Right cardiac atrium (tissue), 5 donors: ENCODE results near the gene SCO2. TPM values are rescaled to one million over a fixed set of nuclear protein-coding genes. Genes with fewer than 3 reads are reported as not detected.

Experiments
- ATAC-seq, 2 donors: fragments of 200-7000 bp; cut with Tn5 transposase; one replicate each; pipeline versions ENCODE4 v1.8.0 to v1.9.1; 2020; ENCODE audit warnings: moderate library complexity in 2 of 2, mild to moderate bottlenecking in 1 of 2
- DNase-seq, 3 donors: peaks; one replicate each; pipeline ENCODE4 v3.0.0-alpha.2; 2020
- H3K27ac ChIP-seq: one replicate; pipeline ENCODE4 v1.5.1; 2013; ENCODE audit warnings: mild to moderate bottlenecking, low read length, control low read depth, moderate library complexity
- H3K27me3 ChIP-seq: one replicate; pipeline ENCODE4 v1.6.1; 2013; ENCODE audit not compliant: control insufficient read depth, insufficient read depth
- H3K4me1 ChIP-seq: one replicate; pipeline ENCODE4 v1.6.1; 2013; ENCODE audit warnings: low read length; ENCODE audit not compliant: control insufficient read depth, insufficient read depth
- H3K4me3 ChIP-seq: one replicate; pipeline ENCODE4 v1.5.1; 2013; ENCODE audit warnings: low read length, control low read depth
- H3K9me3 ChIP-seq: one replicate; pipeline ENCODE4 v1.6.1; 2013; ENCODE audit warnings: low read length; ENCODE audit not compliant: control insufficient read depth
- WGBS: extraction: QIAGEN DNeasy Blood & Tissue Kit; methylation state at CpG from one replicate; pipeline ENCODE4 v1.1.7; 2013; 5-methylcytosine and 5-hydroxymethylcytosine counted together
- intact Hi-C, 4 donors: fragments of 100-400 bp; cut with DNase I; formaldehyde crosslinking; loops; one replicate each; pipeline versions ENCODE4 v1.11.0 to v1.14.0; 2022 to 2023
- polyA plus RNA-seq: library from polyadenylated mRNA; stranded (reverse); fragments of 200-250 nt; gene quantifications from one replicate; pipeline ENCODE4 v1.2.3, GENCODE V29; 2013
- total RNA-seq, 4 donors: library from RNA; stranded (reverse); fragmentation: NEBNext Ultra II Directional; extraction: Animal tissue kit (Norgen Biotek cat#: 25700); gene quantifications; one replicate each; pipeline ENCODE4 v1.2.1, GENCODE V29; 2021
- donor health status: healthy with polysubstance abuse.
- donor health status: DM: no; HTN: yes; CAD: no.
- donor health status: DM: no; HTN: no; CAD: no.
- donor health status: DM: no; HTN: yes; CAD: no; lungs with severe emphysema.
- donor health status: DM: yes; HTN: yes; CAD: no.

The SCO2 gene
- total and polyA plus RNA-seq, 5 donors = 1.4 to 2.2 TPM; not detected in 3

DNA sequence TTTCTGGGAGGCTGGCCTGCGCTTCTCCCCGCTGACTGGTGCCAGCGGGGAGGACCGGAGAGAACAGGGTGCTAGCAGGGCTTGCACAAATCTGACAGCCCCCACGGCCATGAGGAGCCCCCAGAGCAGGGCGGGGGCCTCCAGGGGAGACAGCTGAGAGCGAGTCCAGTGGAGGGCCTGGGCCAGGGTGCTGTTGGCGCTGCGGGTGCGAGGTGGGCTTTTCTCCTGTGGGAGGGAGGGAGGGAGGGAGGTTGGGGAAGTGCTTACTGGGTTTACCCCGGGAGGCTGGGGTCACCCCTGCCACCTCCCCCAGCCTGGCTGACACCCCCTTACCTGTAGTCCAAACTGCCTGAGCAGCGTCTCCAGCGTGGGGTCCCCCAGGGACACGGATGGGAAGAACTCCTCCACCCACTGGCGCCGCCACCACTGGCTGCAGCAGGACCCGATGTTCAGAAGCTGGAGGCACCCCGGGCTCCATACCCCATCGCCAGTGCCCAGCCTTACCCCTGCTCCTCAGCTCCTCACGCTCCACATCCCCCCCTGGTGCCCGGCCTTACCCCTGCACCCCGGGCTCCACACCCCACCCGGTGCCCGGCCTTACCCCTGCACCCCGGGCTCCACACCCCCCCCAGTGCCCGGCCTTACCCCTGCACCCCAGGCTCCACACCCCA lies 21.8 kb downstream of the SCO2 start:
- DNase-seq = peak in 2 of 3 donors; percentile 53 to 71
- intact Hi-C loops = loop anchor here in 2 of 4 donors (10.0 kb wide), 2 partner anchors 259 to 269 kb away; partner anchors contain the start of gene TUBGCP6 (in 1 of the 2)
- H3K27ac ChIP-seq = no peak overlapping the region
- no peaks in the 10 kb centered on the region for H3K9me3 ChIP-seq
- no peak for ATAC-seq
- H3K4me1 ChIP-seq = no peaks in the 10 kb centered on the region
- no peaks in the 10 kb centered on the region for H3K27me3 ChIP-seq
- WGBS = 85% methylated on average over 25 of the region's 26 CpGs
- H3K4me3 ChIP-seq = no peak overlapping the region

DNA sequence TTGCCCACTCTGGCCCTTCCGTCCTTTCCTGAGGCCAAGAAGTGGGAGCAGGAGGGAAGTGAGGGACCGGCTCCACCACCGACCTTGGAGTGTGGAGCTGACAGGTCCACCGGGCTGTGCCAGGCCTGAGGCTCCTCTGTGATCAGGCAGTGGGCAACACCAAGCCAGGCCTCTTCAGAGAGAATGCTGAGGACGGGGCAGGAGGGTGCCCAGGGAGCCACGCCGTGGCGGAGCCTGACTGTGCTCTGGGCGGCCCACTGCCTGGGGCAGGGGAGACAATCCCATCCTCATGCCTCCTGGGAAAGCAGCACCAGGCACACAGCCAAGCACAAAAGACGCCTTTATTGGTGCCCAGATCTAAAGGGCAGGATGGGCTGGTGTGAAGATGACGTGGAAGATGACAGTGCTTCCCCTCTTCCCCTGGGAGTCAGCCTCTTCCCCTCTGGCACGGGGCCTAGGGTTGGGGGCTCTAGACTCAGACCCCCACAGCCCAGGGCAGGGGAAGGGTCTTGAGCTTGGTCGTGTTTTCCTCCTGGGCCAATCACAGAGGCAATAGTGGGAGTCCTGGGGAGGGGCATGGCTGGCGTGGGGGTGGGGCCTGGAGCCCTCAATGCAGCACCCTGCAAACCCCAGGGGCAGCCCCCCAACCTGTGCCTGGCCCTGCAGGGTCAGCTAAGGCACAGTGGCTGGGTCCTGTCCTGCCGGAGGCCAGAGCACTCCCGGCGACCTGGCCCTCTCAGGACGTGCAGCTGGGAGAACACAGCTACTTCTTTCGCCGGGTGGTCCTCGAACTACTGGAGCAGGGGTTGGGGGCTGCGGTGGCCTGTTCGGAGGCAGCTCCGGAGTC lies 22.5 kb downstream of the SCO2 start:
- no peaks in the 10 kb centered on the region for H3K4me1 ChIP-seq
- peak in 2 of 3 donors; percentile 39 to 50 for DNase-seq
- H3K4me3 ChIP-seq = no peak overlapping the region
- no peak overlapping the region for H3K27ac ChIP-seq
- no peak for ATAC-seq
- intact Hi-C loops = loop anchor here in 2 of 4 donors (10.0 kb wide), 2 partner anchors 258 to 268 kb away; partner anchors contain the start of gene TUBGCP6 (in 1 of the 2)
- no peaks in the 10 kb centered on the region for H3K9me3 ChIP-seq
- no peaks in the 10 kb centered on the region for H3K27me3 ChIP-seq
- 82% methylated on average over 24 of the region's 24 CpGs for WGBS

DNA sequence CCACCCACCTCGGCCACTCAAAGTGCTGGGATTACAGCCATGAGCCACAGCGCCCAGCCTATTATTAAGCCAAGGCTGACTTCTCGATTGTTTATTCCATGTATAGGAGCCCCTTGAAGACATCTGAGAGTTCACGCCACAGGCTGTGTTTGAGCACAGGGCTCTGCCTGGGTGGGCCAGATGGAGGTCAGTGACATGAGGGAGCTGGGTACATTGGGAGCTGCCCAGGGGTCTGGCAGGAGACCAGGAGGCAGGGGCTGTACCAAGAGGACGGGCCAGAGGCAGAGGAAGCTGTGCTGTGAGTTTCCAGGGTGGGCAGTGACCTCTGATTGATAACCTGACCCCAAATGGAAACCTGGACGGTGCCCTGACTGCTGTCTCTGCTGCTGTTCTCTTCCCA lies 23.3 kb downstream of the SCO2 start:
- DNase-seq = peak in 2 of 3 donors; percentile 38 to 45

DNA sequence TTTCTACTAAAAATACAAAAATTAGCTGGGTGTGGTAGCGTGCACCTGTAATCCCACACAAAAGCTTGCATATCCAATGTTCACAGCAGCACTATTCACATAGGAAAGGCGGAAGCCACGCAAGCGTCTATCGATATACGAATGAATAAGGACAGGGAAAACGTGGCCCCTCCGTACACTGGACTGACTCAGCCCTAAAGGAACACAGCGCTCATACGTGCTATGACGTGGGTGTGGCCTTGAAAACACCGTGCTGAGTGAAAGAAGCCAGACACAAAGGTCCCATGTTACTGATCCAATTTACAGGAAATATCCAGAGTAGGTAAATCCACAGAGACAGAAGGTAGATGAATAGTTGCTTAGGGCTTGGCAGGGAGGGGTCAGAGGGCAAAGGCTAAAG lies 24.9 kb downstream of the SCO2 start:
- DNase-seq = no peak
- no peaks in the 10 kb centered on the region for H3K9me3 ChIP-seq
- intact Hi-C loops = loop anchor here in 2 of 4 donors (10.0 kb wide), 2 partner anchors 256 to 266 kb away; partner anchors contain the start of gene TUBGCP6 (in 1 of the 2)
- no peaks in the 10 kb centered on the region for H3K27me3 ChIP-seq
- no peak overlapping the region for H3K27ac ChIP-seq
- no peak overlapping the region for H3K4me3 ChIP-seq
- no peak for ATAC-seq
- 95% methylated on average over 12 of the region's 12 CpGs for WGBS
- no peaks in the 10 kb centered on the region for H3K4me1 ChIP-seq

More for the DNA sequence above, 23.3 kb downstream of the SCO2 start:
- Histone ChIP-seq H3K27ac (no peak overlapping the region), H3K4me3 (no peak overlapping the region), H3K9me3 (no peaks in the 10 kb centered on the region), H3K27me3 (no peaks in the 10 kb centered on the region), H3K4me1 (no peaks in the 10 kb centered on the region)
- no peak for ATAC-seq
- intact Hi-C loops = loop anchor here in 2 of 4 donors (10.0 kb wide), 2 partner anchors 257 to 267 kb away; partner anchors contain the start of gene TUBGCP6 (in 1 of the 2)
- 81% methylated on average over 6 of the region's 6 CpGs for WGBS

DNA sequence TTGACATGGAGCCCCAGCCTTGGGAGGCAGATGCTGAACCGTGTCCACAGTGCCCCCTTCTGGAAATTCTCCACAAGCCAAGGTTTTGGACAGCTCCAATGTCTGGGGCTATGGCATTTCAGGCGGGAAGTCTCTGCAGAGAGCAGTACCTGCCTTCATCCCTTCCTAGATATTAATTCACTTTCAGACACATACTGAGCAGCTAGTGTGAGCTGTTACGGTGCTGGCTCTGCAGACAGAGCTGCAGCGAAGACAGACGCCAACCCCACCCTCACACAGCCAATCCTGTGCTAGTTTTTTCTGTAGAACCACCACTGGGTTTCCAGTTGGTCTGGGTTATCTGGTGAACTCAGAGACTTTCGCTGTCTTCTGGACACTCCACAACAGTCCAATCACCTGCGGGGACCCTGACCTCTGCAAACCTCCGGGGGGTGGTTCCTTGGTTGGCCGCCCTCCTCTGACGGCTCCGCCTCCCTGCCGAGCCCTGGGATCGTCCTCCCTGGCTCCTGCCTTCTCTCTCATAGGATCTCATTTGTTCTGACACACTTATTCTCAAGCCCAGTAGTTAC lies 27.0 kb downstream of the SCO2 start:
- no peaks in the 10 kb centered on the region for H3K4me1 ChIP-seq
- DNase-seq = peak; percentile 49 to 67 (median 63)
- intact Hi-C loops = loop anchor here in 1 of 4 donors (10.0 kb wide), 1 partner anchor 106 kb away; the partner anchor contains the start of gene MAPK8IP2
- no peaks in the 10 kb centered on the region for H3K9me3 ChIP-seq
- 17% methylated on average over 13 of the region's 13 CpGs for WGBS
- H3K27me3 ChIP-seq = no peaks in the 10 kb centered on the region
- H3K4me3 ChIP-seq = no peak overlapping the region
- ATAC-seq = peak; percentile 73 to 79
- no peak overlapping the region for H3K27ac ChIP-seq

DNA sequence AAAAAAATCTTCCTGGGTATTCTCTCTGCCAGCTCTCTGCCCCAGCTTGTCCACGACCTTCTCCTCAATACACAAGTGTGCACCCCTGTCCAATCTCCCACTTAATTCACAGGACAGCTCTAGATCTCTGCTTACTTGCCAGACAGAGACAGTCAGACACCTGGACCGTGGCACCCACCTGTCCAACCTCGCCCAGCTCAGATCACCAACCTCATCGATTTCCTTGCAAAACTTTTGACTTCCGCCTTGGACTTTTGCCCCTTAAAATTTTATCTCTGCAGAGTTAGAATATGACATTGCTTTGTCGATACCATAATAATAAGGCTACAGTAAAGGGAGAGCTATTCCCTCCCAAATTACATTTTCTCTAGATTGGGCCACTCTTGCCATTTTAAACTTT lies 28.3 kb downstream of the SCO2 start:
- Histone ChIP-seq H3K4me1 (no peaks in the 10 kb centered on the region), H3K27ac (no peak overlapping the region), H3K27me3 (no peaks in the 10 kb centered on the region), H3K9me3 (no peaks in the 10 kb centered on the region), H3K4me3 (no peak overlapping the region)
- no peak for DNase-seq
- no peak for ATAC-seq
- WGBS = 90% methylated on average over 6 of the region's 6 CpGs
- intact Hi-C loops = loop anchor here in 1 of 4 donors (10.0 kb wide), 1 partner anchor 108 kb away; the partner anchor contains the start of gene MAPK8IP2

DNA sequence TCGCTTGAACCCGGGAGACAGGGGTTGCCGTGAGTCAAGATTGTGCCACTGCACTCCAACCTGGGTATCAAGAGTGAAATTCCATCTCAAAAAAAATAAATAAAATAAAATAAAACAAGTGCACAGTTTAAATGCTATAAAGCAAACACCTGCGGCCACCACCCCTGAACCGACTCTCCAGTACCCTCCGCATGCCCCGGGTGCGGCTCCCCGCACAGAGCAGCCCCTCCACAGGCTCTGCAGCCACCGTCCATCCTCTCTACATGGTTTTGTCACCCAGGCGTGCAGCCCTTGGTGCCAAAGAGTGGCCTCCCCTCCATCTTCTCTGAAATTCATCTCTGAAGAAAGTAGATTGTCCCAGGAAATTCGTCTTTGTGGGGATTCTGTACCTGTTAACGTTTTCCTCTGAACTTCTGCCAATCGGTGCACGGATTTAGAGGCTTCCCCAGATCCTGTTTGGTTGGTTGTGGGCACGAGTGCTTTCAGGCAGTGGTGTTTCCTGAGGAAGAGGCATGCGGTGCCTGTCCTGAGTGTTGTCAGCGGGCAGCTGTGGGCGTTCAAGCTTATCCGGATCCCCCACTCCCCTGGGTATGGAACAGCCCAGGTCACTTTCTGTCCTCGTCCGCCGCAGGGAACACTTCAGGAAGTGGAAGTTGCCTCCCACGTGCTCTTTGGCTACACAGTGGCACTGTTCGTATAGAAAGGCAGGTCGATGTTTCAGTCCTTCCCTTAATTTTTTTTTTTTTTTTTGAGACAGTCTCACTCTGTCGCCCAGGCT lies 34.7 kb downstream of the SCO2 start:
- intact Hi-C loops = loop anchor here in 1 of 4 donors (10.0 kb wide), 1 partner anchor 114 kb away; the partner anchor contains the start of gene MAPK8IP2
- ATAC-seq = no peak
- H3K4me3 ChIP-seq = no peak overlapping the region
- no peak for DNase-seq
- no peaks in the 10 kb centered on the region for H3K4me1 ChIP-seq
- no peaks in the 10 kb centered on the region for H3K27me3 ChIP-seq
- H3K27ac ChIP-seq = no peak overlapping the region
- no peaks in the 10 kb centered on the region for H3K9me3 ChIP-seq
- 62% methylated on average over 27 of the region's 27 CpGs for WGBS

DNA sequence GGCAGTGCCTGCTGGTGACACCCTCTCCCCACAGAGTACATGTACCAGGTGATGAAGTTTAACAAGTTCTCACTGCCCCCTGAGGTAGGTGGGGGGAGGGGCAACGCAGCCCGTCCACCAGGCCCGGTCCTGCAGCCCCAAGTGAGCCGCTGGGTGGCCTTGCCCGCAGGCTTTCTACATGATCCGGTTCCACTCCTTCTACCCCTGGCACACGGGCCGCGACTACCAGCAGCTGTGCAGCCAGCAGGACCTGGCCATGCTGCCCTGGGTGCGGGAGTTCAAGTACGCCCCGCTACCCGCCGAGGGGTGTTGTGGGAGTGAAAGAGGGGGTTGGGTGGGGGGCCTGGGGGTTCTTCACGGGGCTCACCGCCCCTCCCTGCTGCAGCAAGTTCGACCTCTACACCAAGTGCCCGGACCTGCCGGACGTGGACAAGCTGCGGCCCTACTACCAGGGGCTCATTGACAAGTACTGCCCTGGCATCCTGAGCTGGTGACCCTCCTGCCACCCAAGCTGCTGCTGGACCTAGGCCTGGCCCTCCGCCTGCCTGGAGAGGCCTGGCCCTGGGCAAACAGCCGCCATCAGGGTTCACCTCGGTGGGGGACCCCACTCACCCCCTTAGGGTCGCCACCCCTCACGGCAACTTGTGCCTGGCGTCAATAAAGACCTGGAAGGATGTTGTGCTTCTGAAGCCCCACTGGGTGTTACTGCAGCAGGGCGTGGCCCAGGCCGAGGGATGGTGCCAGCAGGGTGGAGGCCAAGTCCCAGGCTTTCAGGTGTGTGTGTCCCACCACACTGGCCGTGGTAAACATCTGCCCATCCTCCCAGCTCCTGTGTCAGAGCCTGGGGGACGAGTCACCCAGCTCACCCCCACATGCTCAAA lies 35.8 kb downstream of the SCO2 start:
- intact Hi-C loops = loop anchor here in 1 of 4 donors (10.0 kb wide), 1 partner anchor 115 kb away; the partner anchor contains the start of gene MAPK8IP2
- no peaks in the 10 kb centered on the region for H3K4me1 ChIP-seq
- no peak overlapping the region for H3K27ac ChIP-seq
- H3K9me3 ChIP-seq = no peaks in the 10 kb centered on the region
- DNase-seq = peak in 1 of 3 donors; percentile 42
- ATAC-seq = no peak
- no peaks in the 10 kb centered on the region for H3K27me3 ChIP-seq
- WGBS = 87% methylated on average over 31 of the region's 31 CpGs
- H3K4me3 ChIP-seq = no peak overlapping the region

DNA sequence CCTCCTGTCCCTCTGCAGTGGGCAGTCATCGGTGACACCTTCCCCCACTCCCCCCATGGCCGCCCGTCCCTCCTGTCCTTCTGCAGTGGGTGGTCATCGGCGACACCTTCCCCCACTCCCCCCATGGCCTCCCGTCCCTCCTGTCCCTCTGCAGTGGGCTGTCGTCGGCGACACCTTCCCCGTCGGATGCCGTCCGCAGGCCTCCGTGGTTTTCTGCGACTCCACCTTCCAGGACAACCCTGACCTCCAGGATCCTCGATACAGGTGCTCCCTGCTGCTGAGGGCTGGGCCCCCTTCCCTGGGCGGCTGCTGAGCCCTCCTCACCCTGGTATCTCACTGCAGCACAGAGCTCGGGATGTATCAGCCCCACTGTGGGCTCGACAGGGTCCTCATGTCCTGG lies 36.5 kb downstream of the SCO2 start:
- no peaks in the 10 kb centered on the region for H3K9me3 ChIP-seq
- ATAC-seq (no peak), DNase-seq (peak in 1 of 3 donors; percentile 17)
- no peaks in the 10 kb centered on the region for H3K27me3 ChIP-seq
- no peak overlapping the region for H3K27ac ChIP-seq
- H3K4me1 ChIP-seq = no peaks in the 10 kb centered on the region
- intact Hi-C loops = no loop called here
- H3K4me3 ChIP-seq = no peak overlapping the region
- WGBS = 66% methylated on average over 19 of the region's 19 CpGs
